GM12892 (cell line): ENCODE data around the gene FGFRL1.

Experiments
- POLR2A ChIP-seq: IDR thresholded peaks from 2 replicates; pipeline ENCODE4 v1.6.1; 2011; ENCODE audit warnings: low read depth, low read length, control low read depth
- TAF1 ChIP-seq: IDR thresholded peaks from 2 replicates; pipeline ENCODE4 v1.6.1; 2011; ENCODE audit warnings: low read depth, mild to moderate bottlenecking, control low read depth, low read length, borderline replicate concordance

DNA sequence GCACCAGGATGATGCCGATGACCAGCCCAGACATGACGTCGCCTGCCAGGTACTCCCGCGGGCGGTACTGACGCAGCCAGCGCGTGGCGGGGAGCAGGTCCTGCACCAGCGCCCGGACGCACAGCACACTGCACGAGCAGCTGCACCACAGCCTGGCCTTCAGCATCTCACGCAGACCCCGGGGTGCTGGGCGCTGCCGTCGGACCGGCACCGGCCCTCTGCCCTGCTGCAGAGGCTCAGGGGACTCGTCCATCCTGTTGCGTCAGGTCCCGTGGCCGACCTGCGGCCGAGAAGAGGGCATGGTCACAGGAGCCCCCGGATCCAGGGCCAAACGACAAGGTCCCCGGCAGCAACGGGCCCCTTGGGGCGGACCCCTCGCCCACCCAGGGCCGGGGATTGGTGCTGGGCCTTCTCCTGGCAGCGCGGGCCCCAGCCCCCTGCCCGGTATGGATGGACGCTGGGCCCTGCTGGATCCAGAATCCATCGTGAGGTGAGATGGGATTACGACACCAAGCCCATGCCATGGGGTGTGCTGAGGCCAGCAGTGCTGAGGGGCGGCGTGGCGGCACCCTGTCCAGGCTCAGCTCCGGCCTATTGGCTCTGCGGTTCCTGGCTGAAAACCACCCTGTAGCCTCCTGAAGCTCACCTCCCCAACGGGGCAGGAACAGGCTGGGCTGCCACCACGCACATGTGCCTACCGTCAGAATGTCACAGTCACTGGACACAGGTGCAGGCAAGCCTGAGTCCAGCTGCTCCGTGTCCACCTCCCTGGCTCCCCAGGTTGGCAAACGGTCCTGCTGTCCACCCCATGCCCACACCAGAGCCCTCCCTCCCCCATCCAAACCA, 19.8 kb upstream of the FGFRL1 start:
- TF ChIP-seq TAF1, result no peak
- no peak; the same call in 1 of the 2 replicates for TF ChIP-seq POLR2A
